LNCAP (cell line): Measurements from ENCODE around the gene USHBP1.

Source experiments
- TF ChIP-seq, protein P1 (sequence below): fragments of 450-650 bp; IDR thresholded peaks from 2 replicates; pipeline ENCODE4 v1.5.1; 2017; ENCODE audit warnings: mild to moderate bottlenecking

The USHBP1 gene

GRCh38 chr19:17275441-17276175 lies 11.1 kb upstream of the USHBP1 start:
- TF ChIP-seq, protein P1, sequence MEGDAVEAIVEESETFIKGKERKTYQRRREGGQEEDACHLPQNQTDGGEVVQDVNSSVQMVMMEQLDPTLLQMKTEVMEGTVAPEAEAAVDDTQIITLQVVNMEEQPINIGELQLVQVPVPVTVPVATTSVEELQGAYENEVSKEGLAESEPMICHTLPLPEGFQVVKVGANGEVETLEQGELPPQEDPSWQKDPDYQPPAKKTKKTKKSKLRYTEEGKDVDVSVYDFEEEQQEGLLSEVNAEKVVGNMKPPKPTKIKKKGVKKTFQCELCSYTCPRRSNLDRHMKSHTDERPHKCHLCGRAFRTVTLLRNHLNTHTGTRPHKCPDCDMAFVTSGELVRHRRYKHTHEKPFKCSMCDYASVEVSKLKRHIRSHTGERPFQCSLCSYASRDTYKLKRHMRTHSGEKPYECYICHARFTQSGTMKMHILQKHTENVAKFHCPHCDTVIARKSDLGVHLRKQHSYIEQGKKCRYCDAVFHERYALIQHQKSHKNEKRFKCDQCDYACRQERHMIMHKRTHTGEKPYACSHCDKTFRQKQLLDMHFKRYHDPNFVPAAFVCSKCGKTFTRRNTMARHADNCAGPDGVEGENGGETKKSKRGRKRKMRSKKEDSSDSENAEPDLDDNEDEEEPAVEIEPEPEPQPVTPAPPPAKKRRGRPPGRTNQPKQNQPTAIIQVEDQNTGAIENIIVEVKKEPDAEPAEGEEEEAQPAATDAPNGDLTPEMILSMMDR: no peak

DNA sequence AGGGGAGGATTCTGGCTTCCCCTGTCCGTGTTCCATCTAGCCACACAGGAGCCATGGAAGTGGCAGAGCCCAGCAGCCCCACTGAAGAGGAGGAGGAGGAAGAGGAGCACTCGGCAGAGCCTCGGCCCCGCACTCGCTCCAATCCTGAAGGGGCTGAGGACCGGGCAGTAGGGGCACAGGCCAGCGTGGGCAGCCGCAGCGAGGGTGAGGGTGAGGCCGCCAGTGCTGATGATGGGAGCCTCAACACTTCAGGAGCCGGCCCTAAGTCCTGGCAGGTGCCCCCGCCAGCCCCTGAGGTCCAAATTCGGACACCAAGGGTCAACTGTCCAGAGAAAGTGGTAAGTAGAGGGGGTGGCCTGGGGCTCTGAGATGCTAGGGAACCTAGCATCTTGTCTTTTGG lies 4.2 kb upstream of the USHBP1 start:
- TF ChIP-seq, protein P1: no peak

- TF ChIP-seq, protein P1: no peak
Observed at GRCh38 chr19:17266975-17267788, 2.6 kb upstream of the USHBP1 start, which contains the start of gene BABAM1. TSS of gene BABAM1 (plus strand) at chr19:17267443. CDS start at chr19:17268807, 1,364 bp downstream.

DNA sequence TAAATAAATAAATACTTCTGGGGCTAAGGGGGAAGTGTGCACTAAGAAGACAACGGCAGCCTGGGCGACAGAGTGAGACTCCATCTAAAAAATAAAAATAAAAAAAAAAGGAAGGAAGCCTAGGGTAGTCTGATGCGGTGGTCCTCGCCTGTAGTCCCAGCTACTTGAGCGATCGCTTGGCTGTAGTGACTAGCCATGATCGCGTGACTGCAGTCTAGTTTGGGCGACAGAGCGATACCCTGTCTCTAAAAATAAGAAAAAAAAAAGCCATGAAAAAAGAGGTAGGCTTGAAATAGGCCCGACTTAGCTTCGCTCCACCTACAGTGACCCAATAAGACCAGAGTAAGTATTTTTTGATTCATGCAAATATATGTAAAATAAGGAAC lies 2.0 kb upstream of the USHBP1 start:
- TF ChIP-seq, protein P1: no peak

DNA sequence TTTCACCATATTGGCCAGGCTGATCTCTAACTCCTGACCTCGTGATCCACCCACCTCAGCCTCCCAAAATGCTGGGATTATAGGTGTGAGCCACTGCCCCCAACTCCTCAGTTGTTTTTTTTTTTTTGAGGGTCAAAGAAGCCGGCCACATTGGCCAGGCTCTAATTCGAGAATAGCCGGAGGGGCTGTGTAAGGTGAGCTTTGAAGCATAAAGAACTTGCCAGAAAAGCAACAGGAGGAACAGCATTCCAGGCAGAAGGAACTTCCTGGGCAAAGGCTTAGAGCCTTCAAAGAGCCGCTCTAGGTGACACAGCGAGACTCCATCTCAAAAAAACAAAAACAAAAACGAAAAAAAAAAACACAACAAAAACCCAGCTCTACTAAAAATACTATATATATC lies 1.5 kb upstream of the USHBP1 start:
- TF ChIP-seq, protein P1: no peak

- TF ChIP-seq, protein P1: no peak
Observed at GRCh38 chr19:17263712-17264640, 569 bp downstream of the USHBP1 start.

- TF ChIP-seq, protein P1: no peak
Observed at GRCh38 chr19:17262557-17262956, 2.0 kb downstream of the USHBP1 start.
